Adrenal gland (tissue), 5 donors: ENCODE measurements around the gene ATOH8.
A peak's percentile ranks its signal among the peaks of the same experiment; 100 is the strongest.

Experiments used
- POLR2A ChIP-seq, 2 donors: fragments of 450-650 bp; IDR thresholded peaks; one replicate each; pipeline ENCODE4 v1.6.1; 2017; ENCODE audit warnings: antibody characterized with exemption in 2 of 2, mild to moderate bottlenecking in 2 of 2, moderate library complexity in 1 of 2
- TF ChIP-seq, protein P1 (sequence below), 6 experiments: fragments of 450-650 bp in 4 of 6; fragments of 200-600 bp in 2 of 6; sonication (generic) in 1 of 6; IDR thresholded peaks; 1 replicate in 5 of 6; 2 replicates in 1 of 6; pipeline versions ENCODE4 v1.5.1 to v1.8.0; 2016 to 2021; ENCODE audit warnings: antibody characterized with exemption in 6 of 6, mild to moderate bottlenecking in 2 of 6, moderate library complexity in 1 of 6
- donor health status: DM: no; HTN: no; CAD: no.

DNA sequence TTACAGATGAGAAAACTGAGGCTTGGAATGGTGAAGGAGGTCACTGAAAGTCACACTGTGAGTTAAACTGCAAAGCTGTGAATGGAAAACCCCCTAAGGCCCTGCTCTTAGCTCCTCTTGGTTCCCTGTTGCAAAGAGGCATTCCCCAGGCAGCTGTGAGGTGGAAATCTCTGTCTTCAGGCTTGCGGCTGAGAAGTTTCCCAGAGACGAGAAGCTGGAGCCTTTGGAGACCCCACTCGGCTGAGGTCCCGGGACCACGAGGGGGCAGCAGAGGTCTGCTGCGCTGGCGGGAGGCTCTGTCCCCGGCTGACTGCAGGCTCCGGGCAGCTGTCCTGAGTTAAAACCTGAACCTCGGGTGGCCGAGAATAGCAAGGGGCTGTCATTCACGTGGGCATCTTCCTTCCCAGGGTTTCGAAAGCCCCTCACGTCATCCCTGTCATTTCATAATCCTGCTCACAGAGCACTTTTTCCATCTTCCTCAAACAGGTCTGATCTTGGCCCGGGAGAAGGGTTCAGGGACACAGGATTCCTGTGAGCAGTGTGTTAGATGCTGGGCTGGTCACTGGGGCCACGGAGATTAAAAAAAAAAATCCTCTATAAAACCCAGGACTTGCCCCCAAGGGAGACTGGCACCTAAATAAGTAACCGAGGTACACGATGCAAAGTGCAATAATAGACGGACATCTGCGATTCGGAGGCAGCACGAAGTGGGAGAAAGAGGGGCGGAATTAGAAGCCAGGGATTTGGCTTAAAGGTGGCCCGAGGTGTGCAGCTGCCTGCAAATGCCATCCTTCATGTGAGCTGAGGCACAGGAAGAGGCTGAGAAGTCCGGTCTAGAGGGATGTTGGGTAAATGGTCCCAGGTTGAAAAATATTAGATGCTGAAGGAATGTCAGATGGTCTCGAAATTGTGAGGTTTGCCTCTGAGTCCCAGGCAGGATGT, 24.6 kb upstream of the ATOH8 start:
- TF ChIP-seq, protein P1, sequence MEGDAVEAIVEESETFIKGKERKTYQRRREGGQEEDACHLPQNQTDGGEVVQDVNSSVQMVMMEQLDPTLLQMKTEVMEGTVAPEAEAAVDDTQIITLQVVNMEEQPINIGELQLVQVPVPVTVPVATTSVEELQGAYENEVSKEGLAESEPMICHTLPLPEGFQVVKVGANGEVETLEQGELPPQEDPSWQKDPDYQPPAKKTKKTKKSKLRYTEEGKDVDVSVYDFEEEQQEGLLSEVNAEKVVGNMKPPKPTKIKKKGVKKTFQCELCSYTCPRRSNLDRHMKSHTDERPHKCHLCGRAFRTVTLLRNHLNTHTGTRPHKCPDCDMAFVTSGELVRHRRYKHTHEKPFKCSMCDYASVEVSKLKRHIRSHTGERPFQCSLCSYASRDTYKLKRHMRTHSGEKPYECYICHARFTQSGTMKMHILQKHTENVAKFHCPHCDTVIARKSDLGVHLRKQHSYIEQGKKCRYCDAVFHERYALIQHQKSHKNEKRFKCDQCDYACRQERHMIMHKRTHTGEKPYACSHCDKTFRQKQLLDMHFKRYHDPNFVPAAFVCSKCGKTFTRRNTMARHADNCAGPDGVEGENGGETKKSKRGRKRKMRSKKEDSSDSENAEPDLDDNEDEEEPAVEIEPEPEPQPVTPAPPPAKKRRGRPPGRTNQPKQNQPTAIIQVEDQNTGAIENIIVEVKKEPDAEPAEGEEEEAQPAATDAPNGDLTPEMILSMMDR (IDR thresholded peaks at IDR 0.05) = peak; percentile 86 to 97 (median 92)
- TF ChIP-seq POLR2A (IDR thresholded peaks at IDR 0.05) = no peak
